Forelimb muscle (tissue), 1 donor: ENCODE data around the gene PIH1D1. TPM values are rescaled to one million over a fixed set of nuclear protein-coding genes. Genes with fewer than 3 reads are reported as not detected.

Experiments used
- DNase-seq: peaks from one replicate; pipeline ENCODE4 v3.0.0-alpha.2; 2013; ENCODE audit warnings: low read depth
- polyA plus RNA-seq: library from polyadenylated mRNA; unstranded; fragments of 120-200 nt; gene quantifications from one replicate; pipeline ENCODE4 v1.2.1, GENCODE V29; 2013; ENCODE audit not compliant: insufficient read length

PIH1D1 gene
- polyA plus RNA-seq, 1 donor = 43.1 TPM

- no peak for DNase-seq
Observed at GRCh38 chr19:49435670-49436069, 15.9 kb downstream of the PIH1D1 start.

GRCh38 chr19:49434907-49435583 is 16.6 kb downstream of the PIH1D1 start:
- DNase-seq = no peak

GRCh38 chr19:49433240-49433901 is 18.2 kb downstream of the PIH1D1 start:
- DNase-seq = no peak

- no peak for DNase-seq
Observed at GRCh38 chr19:49432141-49433073, 19.2 kb downstream of the PIH1D1 start.

GRCh38 chr19:49431330-49431749 is 20.3 kb downstream of the PIH1D1 start:
- DNase-seq = no peak

GRCh38 chr19:49430678-49431329 is 20.8 kb downstream of the PIH1D1 start:
- no peak for DNase-seq

- DNase-seq = no peak
Observed at GRCh38 chr19:49430172-49430677, 21.4 kb downstream of the PIH1D1 start.

GRCh38 chr19:49428547-49429451 is 22.8 kb downstream of the PIH1D1 start:
- DNase-seq = no peak

GRCh38 chr19:49427855-49428546 is 23.6 kb downstream of the PIH1D1 start:
- DNase-seq = no peak

- DNase-seq = no peak
Observed at GRCh38 chr19:49427339-49427738, 24.3 kb downstream of the PIH1D1 start.

GRCh38 chr19:49425922-49426592 is 25.6 kb downstream of the PIH1D1 start:
- no peak for DNase-seq

- no peak for DNase-seq
Observed at GRCh38 chr19:49425178-49425577, 26.4 kb downstream of the PIH1D1 start, which contains the start of gene GFY. Gene GFY (plus strand): TSS chr19:49425388. CDS start chr19:49426431, 1,043 bp downstream.

- DNase-seq = no peak
Observed at GRCh38 chr19:49423985-49424303, 27.7 kb downstream of the PIH1D1 start.

GRCh38 chr19:49423071-49423984 is 28.3 kb downstream of the PIH1D1 start, which contains the start of gene PTH2:
Gene PTH2 (minus strand): TSS chr19:49423441. CDS start chr19:49423339, 102 bp downstream.
- no peak for DNase-seq

- DNase-seq = no peak
Observed at GRCh38 chr19:49422407-49423070, 29.1 kb downstream of the PIH1D1 start.

- no peak for DNase-seq
Observed at GRCh38 chr19:49421878-49422202, 29.8 kb downstream of the PIH1D1 start.

- DNase-seq = no peak
Observed at GRCh38 chr19:49421039-49421877, 30.4 kb downstream of the PIH1D1 start.
